ENCODE measurements around the gene TSPOAP1. TPM values are rescaled to one million over a fixed set of nuclear protein-coding genes. Genes with fewer than 3 reads are reported as not detected.

TSPOAP1 gene
- total RNA-seq, 2 donors from 2014 or later = 31.3 to 36.8 TPM

DNA sequence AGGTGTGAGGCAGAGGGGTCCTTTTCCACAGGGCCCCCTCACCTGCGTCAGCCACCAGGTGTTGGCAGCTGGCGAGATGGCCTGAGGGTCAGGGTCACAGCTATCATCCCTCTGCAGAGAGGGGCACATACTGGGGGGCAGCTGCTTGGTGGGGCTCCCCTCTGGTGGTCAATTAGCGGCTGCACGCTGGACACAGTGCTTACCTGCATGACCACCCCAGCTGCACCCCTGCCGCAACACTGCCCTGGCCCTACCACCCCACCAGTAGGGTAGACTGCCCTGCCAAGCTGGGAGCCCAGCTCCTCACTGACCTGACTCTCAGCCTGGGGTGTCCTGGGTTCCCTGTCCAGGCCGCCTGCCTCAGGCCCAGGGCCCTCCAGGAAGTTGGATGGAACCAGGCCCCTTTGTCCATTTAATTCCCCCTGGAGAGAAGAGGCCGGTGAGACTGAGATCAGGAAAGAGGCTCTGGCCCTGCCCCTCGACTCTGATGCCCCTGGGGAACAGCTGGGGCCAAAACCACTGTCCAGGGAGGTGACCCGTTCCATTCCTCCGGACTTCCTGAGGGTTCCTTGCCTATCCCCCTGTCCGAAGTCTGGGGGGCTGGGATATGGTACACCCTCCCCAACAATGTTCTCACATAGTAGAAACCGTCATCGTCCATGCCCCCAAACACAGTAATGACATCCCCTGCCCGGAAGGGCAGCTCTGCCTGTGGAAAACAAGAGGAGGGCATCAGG, 23.7 kb downstream of the TSPOAP1 start:
- Mint-ChIP-seq H3K27me3 (ENCODE audit: insufficient read depth) (peaks cover 3% of the 10 kb centered on the region), H3K4me1 (no peaks in the 10 kb centered on the region), H3K9me3 (no peaks in the 10 kb centered on the region), H3K27ac (no peak overlapping the region), H3K36me3 (ENCODE audit: low read depth) (peaks cover 3% of the 10 kb centered on the region), H3K4me3 (no peak overlapping the region)
- Histone ChIP-seq H3K9ac (ENCODE audit: extremely low read depth, low read length, poor library complexity, severe bottlenecking) (no peak overlapping the region), H3K9me3 (ENCODE audit: control insufficient read depth, low read length) (no peaks in the 10 kb centered on the region), H3K4me3 (ENCODE audit: low read length) (no peak overlapping the region), H3K4me1 (ENCODE audit: control insufficient read depth, insufficient read depth, low read length) (no peaks in the 10 kb centered on the region), H3K36me3 (ENCODE audit: control insufficient read depth, insufficient read depth, low read length) (no peaks in the 10 kb centered on the region), H3K27me3 (ENCODE audit: control insufficient read depth, insufficient read depth, low read length, poor library complexity, severe bottlenecking) (no peaks in the 10 kb centered on the region), H3K27ac (ENCODE audit: low read depth, low read length) (no peak overlapping the region)
- TF ChIP-seq CTCF (conservative IDR thresholded peaks at IDR 0.05) = no peak
- 93 to 94% methylated on average over 6 to 14 of the region's 14 CpGs for WGBS, 2 experiments (ENCODE audit: insufficient coverage in 1 of 2, insufficient read length in 1 of 2)
- no peak for DNase-seq

DNA sequence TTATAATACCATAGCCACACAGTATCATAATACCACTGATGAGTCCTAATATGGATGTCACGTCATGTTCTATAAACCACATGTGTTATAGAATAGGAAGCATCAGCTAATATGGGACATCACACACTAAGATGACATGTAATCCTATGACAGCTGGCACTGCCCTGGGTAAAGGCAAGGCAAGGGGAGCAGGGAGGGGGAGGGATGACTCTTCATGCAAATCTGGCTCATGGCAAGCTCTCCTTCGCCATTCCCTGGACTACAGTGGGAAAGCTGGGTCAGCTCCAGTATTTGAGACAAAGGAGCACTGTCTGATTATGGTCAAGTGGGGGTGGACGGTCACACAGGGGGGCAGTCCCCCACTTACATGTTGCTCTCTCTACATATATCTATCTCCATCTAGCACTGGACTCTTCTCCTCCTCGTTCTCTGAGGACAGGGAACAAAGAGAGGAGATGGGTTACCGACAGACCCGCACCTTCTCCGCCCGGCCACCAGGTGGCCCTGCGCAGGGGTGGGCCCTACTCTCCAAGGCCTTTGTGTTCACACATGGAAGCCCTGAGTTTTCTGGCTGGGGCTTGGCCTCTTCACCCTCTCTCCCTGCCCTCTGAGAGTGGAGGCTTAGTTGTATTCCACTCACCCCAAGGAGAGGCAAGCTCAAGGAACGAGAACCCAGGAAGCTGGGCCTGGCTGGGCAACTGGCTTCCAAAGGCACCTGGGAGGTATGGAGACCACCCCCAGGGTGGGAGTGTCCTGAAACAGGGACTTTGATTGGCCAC, 24.4 kb downstream of the TSPOAP1 start:
- Histone ChIP-seq H3K9me3 (ENCODE audit: control insufficient read depth, low read length) (no peaks in the 10 kb centered on the region), H3K27me3 (ENCODE audit: control insufficient read depth, insufficient read depth, low read length, poor library complexity, severe bottlenecking) (no peaks in the 10 kb centered on the region), H3K36me3 (ENCODE audit: control insufficient read depth, insufficient read depth, low read length) (no peaks in the 10 kb centered on the region), H3K4me1 (ENCODE audit: control insufficient read depth, insufficient read depth, low read length) (no peaks in the 10 kb centered on the region), H3K27ac (ENCODE audit: low read depth, low read length) (no peak overlapping the region), H3K4me3 (ENCODE audit: low read length) (no peak overlapping the region), H3K9ac (ENCODE audit: extremely low read depth, low read length, poor library complexity, severe bottlenecking) (no peak overlapping the region)
- H3K27ac Mint-ChIP-seq = peak overlapping the region; percentile 77
- no peaks in the 10 kb centered on the region for H3K4me1 Mint-ChIP-seq
- no peaks in the 10 kb centered on the region for H3K9me3 Mint-ChIP-seq
- peak; percentile 93 for DNase-seq
- no peak overlapping the region for H3K4me3 Mint-ChIP-seq
- H3K27me3 Mint-ChIP-seq (ENCODE audit: insufficient read depth) = peaks cover 3% of the 10 kb centered on the region
- peak; percentile 93 for TF ChIP-seq CTCF (conservative IDR thresholded peaks at IDR 0.05)
- H3K36me3 Mint-ChIP-seq (ENCODE audit: low read depth) = peaks cover 3% of the 10 kb centered on the region
- WGBS, 2 experiments (ENCODE audit: insufficient coverage in 1 of 2, insufficient read length in 1 of 2) = 50 to 80% methylated on average over 2 to 10 of the region's 10 CpGs

GRCh38 chr17:58302919-58303585, 25.5 kb downstream of the TSPOAP1 start:
- no peak overlapping the region for H3K9ac ChIP-seq (ENCODE audit: extremely low read depth, low read length, poor library complexity, severe bottlenecking)
- no peaks in the 10 kb centered on the region for H3K27me3 ChIP-seq (ENCODE audit: control insufficient read depth, insufficient read depth, low read length, poor library complexity, severe bottlenecking)
- H3K36me3 ChIP-seq (ENCODE audit: control insufficient read depth, insufficient read depth, low read length) = no peaks in the 10 kb centered on the region
- H3K4me1 ChIP-seq (ENCODE audit: control insufficient read depth, insufficient read depth, low read length) = no peaks in the 10 kb centered on the region
- WGBS, 2 experiments (ENCODE audit: insufficient coverage in 1 of 2, insufficient read length in 1 of 2) = 83 to 94% methylated on average over 3 to 8 of the region's 9 CpGs
- H3K4me3 ChIP-seq (ENCODE audit: low read length) = no peak overlapping the region
- Mint-ChIP-seq H3K4me1 (no peaks in the 10 kb centered on the region), H3K27ac (no peak overlapping the region), H3K36me3 (ENCODE audit: low read depth) (peaks cover 3% of the 10 kb centered on the region), H3K9me3 (no peaks in the 10 kb centered on the region), H3K4me3 (no peak overlapping the region), H3K27me3 (ENCODE audit: insufficient read depth) (peaks cover 3% of the 10 kb centered on the region)
- no peaks in the 10 kb centered on the region for H3K9me3 ChIP-seq (ENCODE audit: control insufficient read depth, low read length)
- DNase-seq = peak; percentile 65
- H3K27ac ChIP-seq (ENCODE audit: low read depth, low read length) = no peak overlapping the region
- no peak for TF ChIP-seq CTCF (conservative IDR thresholded peaks at IDR 0.05)
